ENCODE measurements around the gene GSTP1. TPM values are rescaled to one million over a fixed set of nuclear protein-coding genes. Genes with fewer than 3 reads are reported as not detected.

Gene GSTP1
- polyA plus RNA-seq, 3 donors from 2014 or later: 898 to 1,247 (median 930) TPM

DNA sequence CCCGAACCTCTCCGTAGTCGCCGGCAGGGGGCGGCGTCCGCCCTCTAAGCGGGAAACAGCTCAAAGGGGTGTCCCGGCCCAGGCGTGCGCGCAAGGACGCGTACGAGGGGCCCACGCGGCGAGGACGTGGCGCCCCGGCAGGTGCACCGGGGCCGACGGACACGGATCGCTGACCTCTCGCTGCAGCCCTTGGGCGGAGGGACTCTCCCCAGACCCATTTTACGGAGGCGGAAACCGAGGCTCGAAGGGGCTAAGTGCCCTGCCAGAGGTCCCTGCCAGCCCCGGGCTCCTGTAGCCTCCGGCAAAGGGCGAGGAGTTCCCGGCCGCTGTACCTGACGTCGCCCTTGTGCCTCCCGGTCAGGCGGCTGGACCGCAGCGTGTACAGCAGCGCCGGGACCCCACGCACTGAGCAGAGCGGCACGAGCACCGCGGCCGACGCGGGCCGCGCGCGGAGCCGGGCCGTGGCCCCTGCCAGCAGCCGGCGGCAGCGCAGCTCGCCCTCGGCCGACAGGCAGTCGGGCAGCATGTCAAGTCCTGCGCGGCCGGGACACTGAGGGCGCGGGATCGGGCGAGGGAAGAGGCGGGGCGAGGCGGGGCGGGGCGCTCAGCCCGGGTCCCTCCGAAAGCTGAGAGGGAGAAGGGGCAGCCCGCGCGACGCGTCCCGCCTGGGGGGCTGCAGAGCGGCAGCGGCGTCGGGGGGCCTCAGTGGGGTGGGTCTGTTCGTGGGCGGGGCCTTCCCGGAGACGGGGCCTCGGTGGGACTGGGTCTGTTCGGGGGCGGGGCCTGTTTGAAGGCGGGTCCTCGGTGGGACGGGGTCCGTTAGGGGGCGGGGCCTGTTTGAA, 46.0 kb downstream of the GSTP1 start, which contains the start of gene NUDT8:
NUDT8 (minus strand) TSS at position 552 of the 842 bp plus-strand sequence; CDS start at position 526, 26 bp downstream.
- peaks cover 6 to 14% of the 10 kb centered on the region in 2 donors for H3K4me1 Mint-ChIP-seq
- peak; percentile 84 to 86 (median 84) for DNase-seq
- peaks cover 0 to 6% (median 0%) of the 10 kb centered on the region in 3 donors for H3K36me3 Mint-ChIP-seq
- H3K9me3 Mint-ChIP-seq: peaks cover 0 to 2% (median 0%) of the 10 kb centered on the region in 6 donors
- H3K4me3 Mint-ChIP-seq: peak within 1 kb of the TSS; percentile 89 to 90 (median 89)
- peaks cover 0 to 2% (median 0%) of the 10 kb centered on the region in 3 donors for H3K27me3 Mint-ChIP-seq (ENCODE audit: low read depth in 3 of 3)
- H3K27ac Mint-ChIP-seq: peak within 1 kb of the TSS; percentile 75 to 92 (median 88)

DNA sequence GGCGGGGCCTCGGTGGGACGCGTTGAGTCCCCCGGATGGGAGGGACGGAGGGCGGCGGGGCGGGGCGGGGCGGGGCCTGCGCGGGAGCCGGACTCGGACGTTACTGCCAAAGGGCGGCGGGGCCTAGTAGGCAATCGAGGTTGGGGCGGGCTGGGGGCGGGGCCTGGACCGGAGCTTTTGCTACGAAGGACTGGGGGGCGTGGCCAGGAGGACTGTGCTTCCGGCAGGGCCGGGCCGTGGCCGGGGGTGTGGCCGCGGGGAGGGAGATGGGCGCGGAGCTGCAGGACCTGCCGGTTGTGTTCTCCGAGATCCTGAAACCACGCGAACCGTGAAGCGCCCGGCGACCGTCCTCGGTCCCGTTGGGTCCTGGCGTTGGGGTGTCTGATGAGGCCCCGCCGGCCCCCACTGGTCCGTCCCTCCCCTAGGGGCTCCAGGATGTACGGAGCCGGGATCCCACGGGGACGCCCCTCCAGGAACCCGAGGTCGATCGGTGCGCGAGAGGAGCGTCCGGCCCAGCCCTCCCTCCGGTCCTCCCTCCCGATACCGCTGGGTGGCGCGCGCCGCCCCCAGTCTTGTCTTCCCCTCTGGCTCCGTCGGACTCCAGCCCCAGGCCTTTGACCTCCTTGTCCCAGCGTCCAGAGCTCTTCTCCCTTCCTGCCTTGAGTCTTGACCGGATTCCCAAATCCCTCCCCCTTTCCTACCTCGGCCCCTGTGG, 46.8 kb downstream of the GSTP1 start:
- peaks cover 0 to 6% (median 0%) of the 10 kb centered on the region in 3 donors for H3K36me3 Mint-ChIP-seq
- H3K27ac Mint-ChIP-seq: peak overlapping the region; percentile 75 to 92 (median 88)
- H3K9me3 Mint-ChIP-seq: peaks cover 0 to 2% (median 0%) of the 10 kb centered on the region in 6 donors
- peaks cover 6 to 14% of the 10 kb centered on the region in 2 donors for H3K4me1 Mint-ChIP-seq
- H3K4me3 Mint-ChIP-seq: peak overlapping the region; percentile 89 to 90 (median 89)
- DNase-seq: peak; percentile 94 to 96 (median 95)
- peaks cover 0 to 2% (median 0%) of the 10 kb centered on the region in 3 donors for H3K27me3 Mint-ChIP-seq (ENCODE audit: low read depth in 3 of 3)

DNA sequence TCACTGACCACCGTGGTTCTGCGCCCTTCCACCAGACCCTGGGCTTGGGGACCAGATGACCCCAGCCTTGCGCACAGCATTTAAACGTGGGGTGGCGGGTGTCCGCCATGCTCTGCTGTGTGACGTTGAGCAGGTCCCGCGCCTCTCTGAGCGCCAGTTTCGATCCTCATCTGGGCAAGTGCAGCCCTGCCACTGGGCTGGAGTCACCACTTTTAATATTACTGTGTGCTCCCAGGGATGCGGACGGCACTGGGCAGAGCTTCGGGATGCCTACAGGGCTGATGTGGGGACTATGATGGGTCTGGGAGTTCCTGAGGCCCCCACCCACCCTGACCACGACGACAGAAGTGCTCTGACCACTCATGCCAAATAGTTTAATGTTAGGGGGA, 47.3 kb downstream of the GSTP1 start:
- H3K27me3 Mint-ChIP-seq (ENCODE audit: low read depth in 3 of 3): peaks cover 0 to 2% (median 0%) of the 10 kb centered on the region in 3 donors
- peak overlapping the region; percentile 75 to 92 (median 86) for H3K27ac Mint-ChIP-seq
- H3K4me3 Mint-ChIP-seq: peak overlapping the region; percentile 89 to 90 (median 89)
- no peak for DNase-seq
- peaks cover 6 to 14% of the 10 kb centered on the region in 2 donors for H3K4me1 Mint-ChIP-seq
- H3K36me3 Mint-ChIP-seq: peaks cover 0 to 6% (median 0%) of the 10 kb centered on the region in 3 donors
- H3K9me3 Mint-ChIP-seq: peaks cover 0 to 2% (median 0%) of the 10 kb centered on the region in 6 donors

DNA sequence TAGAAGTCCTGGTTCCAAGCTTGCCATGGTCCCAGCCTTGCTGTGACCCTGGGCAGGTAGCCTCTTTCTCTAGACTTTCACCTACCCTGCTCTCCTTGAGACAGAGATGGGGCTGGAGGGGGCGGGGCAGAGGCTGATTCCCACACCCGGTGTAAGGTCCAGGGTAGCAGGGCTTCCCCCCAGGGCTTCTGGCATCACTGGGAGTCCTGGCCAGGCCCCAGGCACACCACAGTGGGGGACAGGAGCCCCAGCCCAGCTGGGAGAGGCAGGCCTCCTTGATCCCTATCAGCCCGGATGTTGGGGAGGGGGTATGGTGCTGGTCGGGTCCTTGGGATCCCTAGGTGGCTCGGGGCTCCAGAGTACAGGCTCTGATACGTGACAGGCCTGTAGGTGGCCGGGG, 47.8 kb downstream of the GSTP1 start:
- peak overlapping the region in 2 of 6 donors; percentile 90 to 92 for H3K27ac Mint-ChIP-seq
- DNase-seq: no peak
- H3K4me1 Mint-ChIP-seq: peaks cover 6 to 14% of the 10 kb centered on the region in 2 donors
- H3K9me3 Mint-ChIP-seq: peaks cover 0 to 2% (median 0%) of the 10 kb centered on the region in 6 donors
- H3K36me3 Mint-ChIP-seq: peaks cover 0 to 4% (median 0%) of the 10 kb centered on the region in 3 donors
- H3K4me3 Mint-ChIP-seq: peak overlapping the region; percentile 89 to 90 (median 89)
- peaks cover 0 to 2% (median 0%) of the 10 kb centered on the region in 3 donors for H3K27me3 Mint-ChIP-seq (ENCODE audit: low read depth in 3 of 3)

DNA sequence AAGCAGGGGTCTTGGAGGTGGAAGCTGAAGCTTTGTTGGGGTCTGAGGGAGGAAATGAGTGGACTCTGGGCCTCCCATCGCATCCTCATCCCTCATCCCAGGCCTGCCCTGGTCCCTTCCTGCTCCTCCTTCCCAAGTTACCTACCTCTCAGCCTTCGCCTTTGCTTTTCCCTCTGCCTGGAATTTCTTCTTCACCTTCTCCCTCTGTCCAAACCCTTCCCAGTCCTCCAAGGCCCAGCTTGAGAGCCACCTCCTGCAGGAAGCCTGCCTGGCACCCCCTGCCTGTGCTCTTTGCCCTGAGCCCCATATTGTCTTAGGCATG, 48.2 kb downstream of the GSTP1 start:
- H3K27me3 Mint-ChIP-seq (ENCODE audit: low read depth in 3 of 3): peaks cover 0 to 2% (median 0%) of the 10 kb centered on the region in 3 donors
- H3K36me3 Mint-ChIP-seq: peaks cover 0 to under 1% (median 0%) of the 10 kb centered on the region in 3 donors
- no peak for DNase-seq
- H3K27ac Mint-ChIP-seq: peak overlapping the region in 3 of 6 donors; percentile 26 to 45 (median 44)
- H3K4me1 Mint-ChIP-seq: peaks cover 6 to 14% of the 10 kb centered on the region in 2 donors
- peak overlapping the region; percentile 48 to 75 (median 53) for H3K4me3 Mint-ChIP-seq
- peaks cover 0 to 2% (median 0%) of the 10 kb centered on the region in 6 donors for H3K9me3 Mint-ChIP-seq

DNA sequence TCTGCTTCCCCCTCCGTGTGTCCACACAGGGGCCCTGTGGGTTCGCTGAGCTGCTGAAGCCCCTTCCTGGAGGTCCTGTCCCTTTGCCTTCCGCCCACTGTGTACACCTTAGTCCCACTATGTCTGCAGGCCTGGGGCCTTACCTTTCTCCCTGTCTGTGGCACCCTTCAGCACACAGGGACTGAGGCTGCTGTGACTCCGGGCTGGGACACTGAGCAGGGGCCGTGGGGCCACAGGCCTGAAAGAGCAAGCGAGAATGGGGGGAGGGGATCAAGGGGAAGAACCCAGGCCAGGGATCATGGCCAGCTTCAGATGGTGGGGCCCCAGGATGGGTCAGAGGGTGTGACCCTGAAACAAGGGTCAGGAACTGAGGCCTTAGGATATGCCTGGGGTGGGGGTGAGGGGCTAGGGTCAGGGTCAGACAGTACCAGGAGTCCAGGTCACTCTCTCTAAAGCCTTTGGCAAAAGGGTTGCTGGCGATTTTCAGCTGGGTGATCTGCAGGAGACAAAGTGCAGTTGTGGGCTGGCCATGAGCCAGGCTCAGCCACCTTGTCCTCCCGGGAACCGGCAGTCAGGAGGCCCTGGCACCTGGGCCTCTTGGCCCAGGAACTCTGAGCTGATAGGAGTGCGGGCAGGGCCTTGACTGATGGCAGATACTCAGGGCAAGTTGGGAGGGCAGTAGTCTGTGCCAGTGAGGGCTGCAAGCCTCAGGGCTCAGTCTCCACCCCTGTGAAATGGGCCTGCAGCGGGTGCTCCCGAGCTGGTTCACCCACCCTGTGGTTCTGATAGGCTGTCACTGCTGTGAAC, 48.8 kb downstream of the GSTP1 start:
- H3K27ac Mint-ChIP-seq: peak overlapping the region in 2 of 6 donors; percentile 26 to 44
- H3K4me1 Mint-ChIP-seq: peaks cover 6 to 14% of the 10 kb centered on the region in 2 donors
- peaks cover 0 to 2% (median 0%) of the 10 kb centered on the region in 3 donors for H3K27me3 Mint-ChIP-seq (ENCODE audit: low read depth in 3 of 3)
- no peaks in the 10 kb centered on the region for H3K36me3 Mint-ChIP-seq
- peak overlapping the region; percentile 48 to 75 (median 53) for H3K4me3 Mint-ChIP-seq
- H3K9me3 Mint-ChIP-seq: peaks cover 0 to 2% (median 0%) of the 10 kb centered on the region in 6 donors
- DNase-seq: no peak

DNA sequence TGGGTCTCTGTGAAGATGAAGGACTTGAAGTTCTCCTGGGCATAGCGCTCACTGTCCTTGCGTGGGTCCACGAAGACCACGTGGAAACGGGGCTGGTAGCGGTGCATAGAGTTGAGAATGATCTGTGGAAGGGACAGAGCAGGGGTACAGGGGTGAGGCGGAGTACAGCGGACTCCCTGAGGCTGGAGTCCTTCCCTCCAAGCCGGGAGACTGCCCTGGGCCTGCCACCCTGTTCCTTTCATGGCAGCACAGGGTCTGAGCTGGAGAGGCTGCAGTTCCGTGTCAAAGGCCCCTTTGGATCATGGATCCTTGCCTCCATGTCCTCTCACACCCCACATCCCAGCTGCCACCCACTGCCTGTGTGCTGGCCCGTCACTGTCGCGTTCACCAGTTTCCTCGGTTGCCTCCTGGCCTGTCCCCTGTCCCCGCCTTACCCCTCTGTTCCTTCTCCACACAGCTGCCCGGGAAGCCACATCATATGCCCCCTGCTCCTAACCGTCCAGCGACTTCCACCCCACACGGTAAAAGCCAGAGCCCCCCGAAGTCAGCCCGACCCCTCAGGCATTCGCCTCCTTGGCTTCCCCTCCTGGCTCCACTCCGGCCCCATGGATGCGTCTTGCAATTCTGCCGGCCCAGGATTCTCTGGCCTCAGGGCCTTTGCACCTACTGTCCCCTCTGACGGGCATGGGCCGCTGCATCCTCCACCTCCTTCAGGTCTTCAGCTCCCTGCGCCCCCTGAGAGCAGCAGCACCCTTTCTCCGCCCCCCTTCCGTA, 49.6 kb downstream of the GSTP1 start:
- Mint-ChIP-seq H3K27me3 (ENCODE audit: low read depth in 3 of 3) (peaks cover 0 to 2% (median 0%) of the 10 kb centered on the region in 3 donors), H3K36me3 (no peaks in the 10 kb centered on the region), H3K4me3 (peak overlapping the region in 2 of 5 donors; percentile 1 to 47), H3K27ac (peak overlapping the region in 1 of 6 donors; percentile 45), H3K4me1 (peaks cover 6 to 13% of the 10 kb centered on the region in 2 donors), H3K9me3 (no peaks in the 10 kb centered on the region)
- no peak for DNase-seq

DNA sequence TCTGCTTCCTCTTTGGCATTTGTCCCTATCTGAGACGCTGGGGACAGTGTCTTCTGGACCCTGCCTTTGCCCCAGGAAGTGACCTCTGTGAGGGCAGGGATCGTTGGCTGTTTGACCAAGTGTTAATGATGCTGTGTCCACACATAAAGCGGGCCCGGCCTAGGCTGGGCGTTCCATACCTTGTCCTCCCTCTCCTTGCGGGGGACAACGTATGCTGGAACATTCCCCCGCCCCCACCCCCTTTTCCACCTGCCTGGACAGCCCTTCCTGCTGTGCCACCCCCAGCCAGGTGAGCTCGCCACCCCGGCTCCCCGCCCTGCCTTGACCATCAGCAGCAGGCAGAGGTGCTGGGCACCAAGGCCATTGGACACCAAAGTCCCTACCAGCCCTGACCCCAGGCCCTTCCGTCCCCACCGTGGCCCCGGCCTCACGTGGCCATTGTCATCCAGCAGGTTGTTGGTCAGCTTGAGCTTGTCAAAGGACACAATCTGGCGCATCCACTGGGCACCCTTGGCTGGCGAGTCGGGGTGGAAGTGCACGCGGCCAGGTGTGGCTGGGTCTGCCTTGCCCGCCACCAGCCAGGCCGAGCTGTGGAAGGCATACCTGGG, 50.2 kb downstream of the GSTP1 start:
- no peak for DNase-seq
- H3K36me3 Mint-ChIP-seq: no peaks in the 10 kb centered on the region
- H3K4me1 Mint-ChIP-seq: peaks cover 6 to 13% of the 10 kb centered on the region in 2 donors
- H3K27ac Mint-ChIP-seq: peak overlapping the region in 1 of 6 donors; percentile 45
- H3K9me3 Mint-ChIP-seq: no peaks in the 10 kb centered on the region
- no peak overlapping the region for H3K4me3 Mint-ChIP-seq
- peaks cover 0 to 2% (median 0%) of the 10 kb centered on the region in 3 donors for H3K27me3 Mint-ChIP-seq (ENCODE audit: low read depth in 3 of 3)

DNA sequence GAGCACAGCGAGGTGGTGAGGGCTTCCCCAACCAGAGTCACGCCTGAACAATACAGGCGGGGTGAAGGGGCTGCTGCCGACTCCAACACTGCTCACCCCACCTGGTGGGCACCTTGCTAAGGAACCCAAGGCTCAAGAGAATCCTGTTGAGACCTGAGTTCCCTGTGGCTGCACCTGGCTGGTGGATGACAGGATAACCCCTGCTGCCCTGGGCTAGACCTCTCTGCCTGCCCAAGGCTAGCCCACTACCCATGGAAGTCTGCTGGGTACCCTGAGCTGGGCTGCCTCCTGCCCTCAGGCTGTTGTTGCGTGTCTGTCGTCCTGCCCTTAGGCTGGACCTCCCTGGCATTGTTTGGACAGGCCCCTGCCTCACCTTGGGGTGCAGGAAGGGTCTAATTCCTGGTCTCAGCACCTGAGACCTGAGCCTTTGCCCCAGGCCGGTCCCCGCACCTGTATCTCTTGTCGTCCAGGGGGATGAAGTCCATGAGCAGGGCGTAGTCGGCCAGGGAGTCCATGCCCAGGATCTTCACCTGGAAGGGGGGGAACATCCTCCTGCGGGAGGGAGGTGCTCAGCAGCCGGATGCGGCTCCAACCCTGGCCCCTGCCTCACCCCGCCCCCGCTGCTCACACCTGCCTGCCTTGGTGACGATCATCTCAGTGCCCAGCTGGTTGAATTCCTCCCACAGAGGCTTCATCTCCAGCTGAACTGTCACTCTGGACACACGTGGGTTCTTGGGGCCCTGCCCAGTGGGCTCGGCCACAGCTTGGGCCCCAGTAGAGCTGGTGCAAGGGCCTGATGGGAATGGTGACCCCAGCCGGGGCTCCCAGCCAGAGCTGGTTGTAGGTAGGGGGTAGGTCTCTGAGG, 51.0 kb downstream of the GSTP1 start:
- Mint-ChIP-seq H3K9me3 (no peaks in the 10 kb centered on the region), H3K27me3 (ENCODE audit: low read depth in 3 of 3) (no peaks in the 10 kb centered on the region), H3K4me1 (peaks cover 6 to 9% of the 10 kb centered on the region in 2 donors), H3K27ac (no peak overlapping the region), H3K36me3 (no peaks in the 10 kb centered on the region), H3K4me3 (peak overlapping the region in 1 of 5 donors; percentile 29)
- no peak for DNase-seq

DNA sequence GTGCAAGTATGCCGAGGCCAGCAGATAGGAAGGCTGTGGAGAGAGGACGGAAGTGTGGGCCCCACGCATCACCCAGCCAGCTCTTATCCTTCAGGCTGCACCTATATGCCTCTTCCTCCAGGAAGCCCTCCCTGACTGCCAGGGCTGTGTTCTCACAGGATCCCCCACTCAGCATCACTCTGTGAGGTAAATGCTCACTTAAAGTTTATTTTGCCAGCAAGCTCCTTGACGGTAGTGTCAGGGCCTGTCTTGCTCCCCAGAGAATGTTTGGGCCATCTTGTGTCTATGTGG, 51.6 kb downstream of the GSTP1 start:
- Mint-ChIP-seq H3K4me3 (no peak overlapping the region), H3K27ac (peak overlapping the region in 1 of 6 donors; percentile 10)
- no peak for DNase-seq

More for the DNA sequence above, 51.6 kb downstream of the GSTP1 start:
- H3K4me1 Mint-ChIP-seq: peaks cover 6 to 9% of the 10 kb centered on the region in 2 donors
- H3K36me3 Mint-ChIP-seq: no peaks in the 10 kb centered on the region
- H3K9me3 Mint-ChIP-seq: no peaks in the 10 kb centered on the region
- peaks cover 0 to 2% (median 0%) of the 10 kb centered on the region in 3 donors for H3K27me3 Mint-ChIP-seq (ENCODE audit: low read depth in 3 of 3)

All from immature natural killer cell (primary cell).